ENCODE data around the gene MIPEP. TPM values are rescaled to one million over a fixed set of nuclear protein-coding genes. Genes with fewer than 3 reads are reported as not detected.

MIPEP gene
- total RNA-seq, 4 donors from 2014 or later, result 12.1 to 20.3 (median 16.0) TPM

GRCh38 chr13:23915308-23915707, 26.1 kb upstream of the MIPEP start:
- no peak for DNase-seq (ENCODE audit: extremely low spot score)
- Histone ChIP-seq H3K36me3 (no peaks in the 10 kb centered on the region), H3K4me3 (no peak overlapping the region), H3K4me1 (no peaks in the 10 kb centered on the region), H3K27ac (replicated peaks in 1 of 4) (no peak overlapping the region), H3K27me3 (peaks cover 0 to 8% (median 0%) of the 10 kb centered on the region in 4 donors), H3K9me3 (no peaks in the 10 kb centered on the region)
- 95% methylated on average over 3 of the region's 3 CpGs for WGBS
- TF ChIP-seq POLR2AphosphoS5 (IDR thresholded peaks at IDR 0.05) (no peak), EP300 (IDR thresholded peaks at IDR 0.05) (no peak), POLR2A (IDR thresholded peaks at IDR 0.05; ENCODE audit: low read depth) (no peak), CTCF (IDR thresholded peaks at IDR 0.05) (no peak)
- intact Hi-C loops (cut with DNase I), result no loop called here

GRCh38 chr13:23912469-23912868, 23.3 kb upstream of the MIPEP start:
- Histone ChIP-seq H3K36me3 (no peaks in the 10 kb centered on the region), H3K9me3 (no peaks in the 10 kb centered on the region), H3K4me3 (no peak overlapping the region), H3K27me3 (peaks cover 0 to 8% (median 0%) of the 10 kb centered on the region in 4 donors), H3K4me1 (no peaks in the 10 kb centered on the region), H3K27ac (replicated peaks in 1 of 4) (no peak overlapping the region)
- DNase-seq (ENCODE audit: extremely low spot score), result no peak
- intact Hi-C loops (cut with DNase I), result no loop called here
- WGBS, result 83% methylated on average over 1 of the region's 1 CpG
- no peak for TF ChIP-seq POLR2A (IDR thresholded peaks at IDR 0.05; ENCODE audit: low read depth)
- no peak for TF ChIP-seq POLR2AphosphoS5 (IDR thresholded peaks at IDR 0.05)
- no peak for TF ChIP-seq CTCF (IDR thresholded peaks at IDR 0.05)

GRCh38 chr13:23909606-23910005, 20.4 kb upstream of the MIPEP start:
- H3K4me3 ChIP-seq, result no peak overlapping the region
- H3K27me3 ChIP-seq, result no peaks in the 10 kb centered on the region
- no peak for DNase-seq (ENCODE audit: extremely low spot score)
- no peaks in the 10 kb centered on the region for H3K9me3 ChIP-seq
- H3K4me1 ChIP-seq, result no peaks in the 10 kb centered on the region
- intact Hi-C loops (cut with DNase I), result no loop called here
- H3K36me3 ChIP-seq, result no peaks in the 10 kb centered on the region
- TF ChIP-seq CTCF (IDR thresholded peaks at IDR 0.05) (no peak), EP300 (IDR thresholded peaks at IDR 0.05) (no peak), POLR2A (IDR thresholded peaks at IDR 0.05; ENCODE audit: low read depth) (no peak), POLR2AphosphoS5 (IDR thresholded peaks at IDR 0.05) (no peak)
- H3K27ac ChIP-seq (replicated peaks in 1 of 4), result no peak overlapping the region

- Histone ChIP-seq H3K36me3 (no peaks in the 10 kb centered on the region), H3K9me3 (no peaks in the 10 kb centered on the region), H3K4me3 (no peak overlapping the region), H3K27ac (replicated peaks in 1 of 4) (no peak overlapping the region), H3K4me1 (peaks cover 9 to 13% (median 11%) of the 10 kb centered on the region in 4 donors), H3K27me3 (peaks cover 0 to 33% (median 19%) of the 10 kb centered on the region in 4 donors)
- WGBS, result 92% methylated on average over 2 of the region's 2 CpGs
- no peak for TF ChIP-seq EP300 (IDR thresholded peaks at IDR 0.05)
- no peak for TF ChIP-seq CTCF (IDR thresholded peaks at IDR 0.05)
- TF ChIP-seq POLR2AphosphoS5 (IDR thresholded peaks at IDR 0.05), result no peak
- no peak for TF ChIP-seq POLR2A (IDR thresholded peaks at IDR 0.05; ENCODE audit: low read depth)
- DNase-seq (ENCODE audit: extremely low spot score), result no peak
- intact Hi-C loops (cut with DNase I), result no loop called here
Observed at GRCh38 chr13:23905766-23906165, 16.6 kb upstream of the MIPEP start.

GRCh38 chr13:23903906-23904280, 14.7 kb upstream of the MIPEP start:
- no peaks in the 10 kb centered on the region for H3K36me3 ChIP-seq
- H3K27ac ChIP-seq (replicated peaks in 1 of 4), result no peak overlapping the region
- intact Hi-C loops (cut with DNase I), result no loop called here
- no peak for DNase-seq (ENCODE audit: extremely low spot score)
- no peak for TF ChIP-seq POLR2AphosphoS5 (IDR thresholded peaks at IDR 0.05)
- TF ChIP-seq CTCF (IDR thresholded peaks at IDR 0.05), result no peak
- peaks cover 10 to 13% (median 12%) of the 10 kb centered on the region in 4 donors for H3K4me1 ChIP-seq
- H3K9me3 ChIP-seq, result no peaks in the 10 kb centered on the region
- 92% methylated on average over 11 of the region's 16 CpGs for WGBS
- H3K27me3 ChIP-seq, result peaks cover 0 to 33% (median 19%) of the 10 kb centered on the region in 4 donors
- H3K4me3 ChIP-seq, result peak overlapping the region in 1 of 4 donors; percentile 42
